NCI-H187 treated with DMSO at 0.1 percent for 48 hours (cell line): ENCODE data around the gene DNAI2.

Experiments used
- DNase-seq: peaks from one replicate; lab custom pipeline; 2025; lab: John Stamatoyannopoulos, UW

Gene DNAI2

GRCh38 chr17:74274060-74274708 lies at the start of gene DNAI2:
Gene DNAI2, plus strand, starts transcription at chr17:74274234. Its CDS starts 7,584 bp downstream, at chr17:74281818.
- no peak for DNase-seq

GRCh38 chr17:74224959-74225725 lies 48.9 kb upstream of the DNAI2 start:
- DNase-seq, result no peak

- DNase-seq, result no peak
Measured at GRCh38 chr17:74226252-74226651, 47.8 kb upstream of the DNAI2 start.

GRCh38 chr17:74227271-74228080 lies 46.6 kb upstream of the DNAI2 start:
- DNase-seq, result no peak

- DNase-seq, result no peak
Measured at GRCh38 chr17:74228306-74228978, 45.6 kb upstream of the DNAI2 start.

GRCh38 chr17:74230896-74231295 lies 43.1 kb upstream of the DNAI2 start:
- DNase-seq, result no peak

GRCh38 chr17:74231928-74232907 lies 41.8 kb upstream of the DNAI2 start:
- DNase-seq, result no peak

- DNase-seq, result no peak
Measured at GRCh38 chr17:74233937-74234336, 40.1 kb upstream of the DNAI2 start.

- DNase-seq, result no peak
Measured at GRCh38 chr17:74234486-74234885, 39.5 kb upstream of the DNAI2 start.

GRCh38 chr17:74235040-74235581 lies 38.9 kb upstream of the DNAI2 start:
- DNase-seq, result no peak

- DNase-seq, result no peak
Measured at GRCh38 chr17:74235911-74236371, 38.1 kb upstream of the DNAI2 start.

GRCh38 chr17:74237321-74237720 lies 36.7 kb upstream of the DNAI2 start:
- DNase-seq, result no peak

GRCh38 chr17:74239172-74239571 lies 34.9 kb upstream of the DNAI2 start:
- no peak for DNase-seq

GRCh38 chr17:74240618-74241205 lies 33.3 kb upstream of the DNAI2 start:
- no peak for DNase-seq

GRCh38 chr17:74241431-74241830 lies 32.6 kb upstream of the DNAI2 start:
- no peak for DNase-seq

GRCh38 chr17:74241847-74242246 lies 32.2 kb upstream of the DNAI2 start:
- no peak for DNase-seq

GRCh38 chr17:74243013-74243755 lies 30.9 kb upstream of the DNAI2 start:
- no peak for DNase-seq

- no peak for DNase-seq
Measured at GRCh38 chr17:74244128-74244527, 29.9 kb upstream of the DNAI2 start.

GRCh38 chr17:74244548-74244947 lies 29.5 kb upstream of the DNAI2 start:
- no peak for DNase-seq
